B cell (primary cell): ENCODE measurements around the gene HDX. TPM values are rescaled to one million over a fixed set of nuclear protein-coding genes. Genes with fewer than 3 reads are reported as not detected.

Experiments
- ATAC-seq: fragments of 200-7000 bp; cut with Tn5 transposase; one replicate; pipeline ENCODE4 v1.10.0; 2021; ENCODE audit warnings: low read depth, mild to moderate bottlenecking, moderate number of reproducible peaks, moderate library complexity
- CTCF ChIA-PET: fragments of 350-600 bp; sonication (Branson Sonifier 250); formaldehyde crosslinking; loops from one replicate; lab custom pipeline; 2021; ENCODE audit warnings: antibody characterized with exemption, inconsistent platforms; lab: Charles Lee
- POLR2A ChIA-PET: fragments of 350-600 bp; sonication (Branson Sonifier 250); formaldehyde crosslinking; loops from one replicate; lab custom pipeline; 2021; ENCODE audit warnings: antibody characterized with exemption; lab: Charles Lee
- DNase-seq: peaks from one replicate; pipeline ENCODE4 v3.0.0; 2013
- H2AFZ ChIP-seq: 2 replicates; pipeline ENCODE4 v1.6.1; 2012; ENCODE audit warnings: mild to moderate bottlenecking, low read depth, low read length; ENCODE audit not compliant: insufficient read depth, poor library complexity, severe bottlenecking
- H3K27ac ChIP-seq, 2 donors: 1 replicate in 1 of 2; 2 replicates in 1 of 2; pipeline ENCODE4 v1.5.1; 2012 to 2013; ENCODE audit warnings: low read length in 2 of 2, mild to moderate bottlenecking in 2 of 2, moderate library complexity in 1 of 2
- H3K27me3 ChIP-seq, 4 experiments: fragments of 200-600 bp in 1 of 4; sonication (generic) in 1 of 4; replicated peaks in 1 of 4; 1 replicate in 2 of 4; 2 replicates in 2 of 4; pipeline versions ENCODE4 v1.6.1 to v1.7.0; 2013 to 2016; ENCODE audit warnings: low read length in 3 of 4, mild to moderate bottlenecking in 2 of 4, mixed read lengths in 1 of 4, moderate library complexity in 1 of 4; ENCODE audit not compliant: insufficient read depth in 4 of 4, control insufficient read depth in 3 of 4; ENCODE audit errors: control extremely low read depth in 1 of 4
- H3K36me3 ChIP-seq, 2 experiments: replicated peaks in 1 of 2; 1 replicate in 1 of 2; 2 replicates in 1 of 2; pipeline versions ENCODE4 v1.6.1 to v1.7.1; 2013; ENCODE audit warnings: low read length in 1 of 2; ENCODE audit not compliant: insufficient read depth in 2 of 2, control insufficient read depth in 1 of 2; ENCODE audit errors: control extremely low read depth in 1 of 2, extremely low read depth in 1 of 2
- H3K4me1 ChIP-seq, 2 donors: fragments of 200-600 bp in 1 of 2; sonication (generic) in 1 of 2; 1 replicate in 1 of 2; 2 replicates in 1 of 2; pipeline versions ENCODE4 v1.5.1 to v1.6.1; 2013 to 2017; ENCODE audit warnings: low read length in 2 of 2; ENCODE audit not compliant: control insufficient read depth in 2 of 2, insufficient read depth in 2 of 2
- H3K4me2 ChIP-seq: replicated peaks from 2 replicates; pipeline ENCODE3; 2012; ENCODE audit warnings: mild to moderate bottlenecking, low read depth, low read length; ENCODE audit not compliant: poor library complexity, severe bottlenecking
- H3K4me3 ChIP-seq, 5 experiments: fragments of 200-600 bp in 1 of 5; sonication (generic) in 1 of 5; 1 replicate in 3 of 5; 2 replicates in 2 of 5; pipeline versions ENCODE4 v1.5.1 to v1.7.0; 2011 to 2016; ENCODE audit warnings: low read length in 4 of 5, mild to moderate bottlenecking in 4 of 5, low read depth in 2 of 5, control low read depth in 1 of 5, moderate library complexity in 1 of 5; ENCODE audit not compliant: insufficient read depth in 1 of 5; ENCODE audit errors: control extremely low read depth in 1 of 5, extremely low read depth in 1 of 5
- H3K79me2 ChIP-seq: fragments of 200-600 bp; sonication (generic); one replicate; pipeline ENCODE4 v1.6.0; 2016; ENCODE audit warnings: low read length; ENCODE audit not compliant: control insufficient read depth, insufficient read depth
- H3K9ac ChIP-seq: fragments of 200-600 bp; sonication (generic); 2 replicates; pipeline ENCODE4 v1.6.1; 2017; ENCODE audit warnings: mild to moderate bottlenecking, low read length, moderate library complexity
- H3K9me3 ChIP-seq, 3 donors: one replicate each; pipeline versions ENCODE4 v1.6.1 to v1.7.1; 2013; ENCODE audit warnings: low read length in 2 of 3; ENCODE audit not compliant: control insufficient read depth in 2 of 3, insufficient read depth in 1 of 3; ENCODE audit errors: control extremely low read depth in 1 of 3
- H4K20me1 ChIP-seq: 2 replicates; pipeline ENCODE4 v1.6.0; 2012; ENCODE audit warnings: mild to moderate bottlenecking, low read length; ENCODE audit not compliant: insufficient read depth, control insufficient read depth, poor library complexity, severe bottlenecking
- H3K27ac Mint-ChIP-seq: one replicate; pipeline ENCODE4 v1.8.0; 2021; ENCODE audit warnings: mixed read lengths
- H3K27me3 Mint-ChIP-seq: one replicate; pipeline ENCODE4 v1.8.0; 2021; ENCODE audit warnings: mixed read lengths
- H3K4me1 Mint-ChIP-seq: one replicate; pipeline ENCODE4 v1.8.0; 2021; ENCODE audit warnings: mixed read lengths
- H3K4me3 Mint-ChIP-seq: one replicate; pipeline ENCODE4 v1.8.0; 2021; ENCODE audit warnings: mixed read lengths
- H3K9me3 Mint-ChIP-seq: one replicate; pipeline ENCODE4 v1.8.0; 2022; ENCODE audit warnings: mixed read lengths; ENCODE audit not compliant: insufficient read depth
- CTCF ChIP-seq: fragments of 200-600 bp; IDR thresholded peaks from one replicate; pipeline ENCODE4 v1.8.0; 2022; ENCODE audit warnings: antibody characterized with exemption, mild to moderate bottlenecking
- EZH2 ChIP-seq: IDR thresholded peaks from 2 replicates; pipeline ENCODE4 v1.6.1; 2012; ENCODE audit warnings: borderline replicate concordance, low read depth, mild to moderate bottlenecking, moderate library complexity, low read length; ENCODE audit not compliant: insufficient read depth, poor library complexity, severe bottlenecking
- WGBS: methylation state at CpG from one replicate; pipeline ENCODE4 v1.1.5; 2013; ENCODE audit warnings: missing lambda C conversion rate; ENCODE audit not compliant: insufficient coverage; 5-methylcytosine and 5-hydroxymethylcytosine counted together
- intact Hi-C: fragments of 100-400 bp; cut with micrococcal nuclease; formaldehyde crosslinking; loops from one replicate; pipeline ENCODE4 v1.10.0; 2022
- polyA plus RNA-seq: library from polyadenylated mRNA; depleted of rRNA; stranded (reverse); fragments of >200 nt; gene quantifications from 2 replicates; pipeline ENCODE4 v1.2.3, GENCODE V29; 2012
- total RNA-seq, 2 donors: library from RNA; stranded (reverse); fragments of 120-200 nt in 1 of 2; gene quantifications; 1 replicate in 1 of 2; 2 replicates in 1 of 2; pipeline versions ENCODE4 v1.2.3 to v1.2.4, GENCODE V29; 2013 to 2022

HDX gene
- total and polyA plus RNA-seq, 2 donors (not counting 1 experiment from before 2014, with no cell fraction given): 1.00 to 3.2 TPM

- no peak overlapping the region for H3K4me3 ChIP-seq
- ChIA-PET CTCF (no interaction called here), POLR2A (no interaction called here)
- H3K4me1 ChIP-seq: no peaks in the 10 kb centered on the region
- no peak for ATAC-seq
- H4K20me1 ChIP-seq: no peaks in the 10 kb centered on the region
- Mint-ChIP-seq H3K4me3 (no peak overlapping the region), H3K27me3 (no peaks in the 10 kb centered on the region), H3K27ac (no peak overlapping the region), H3K4me1 (no peaks in the 10 kb centered on the region), H3K9me3 (peaks cover 3% of the 10 kb centered on the region)
- H3K27me3 ChIP-seq: no peaks in the 10 kb centered on the region
- no peaks in the 10 kb centered on the region for H3K36me3 ChIP-seq
- no peak overlapping the region for H3K9ac ChIP-seq
- H3K79me2 ChIP-seq: no peaks in the 10 kb centered on the region
- DNase-seq: no peak
- no peak overlapping the region for H2AFZ ChIP-seq
- H3K4me2 ChIP-seq: no peak overlapping the region
- TF ChIP-seq CTCF (no peak), EZH2 (no peak)
- intact Hi-C loops: no loop called here
- no peak overlapping the region for H3K27ac ChIP-seq
- no CpG with 5 or more reads among the region's 1 CpG for WGBS
- no peaks in the 10 kb centered on the region for H3K9me3 ChIP-seq
These were observed 61.1 kb downstream of the HDX start for GRCh38 chrX:84441143-84441542.

- Histone ChIP-seq H3K27me3 (no peaks in the 10 kb centered on the region), H3K4me3 (no peak overlapping the region), H3K9ac (no peak overlapping the region), H3K27ac (no peak overlapping the region), H2AFZ (no peak overlapping the region), H4K20me1 (no peaks in the 10 kb centered on the region), H3K36me3 (no peaks in the 10 kb centered on the region), H3K4me2 (no peak overlapping the region), H3K79me2 (no peaks in the 10 kb centered on the region), H3K9me3 (peaks cover 0 to 3% (median 0%) of the 10 kb centered on the region in 3 donors), H3K4me1 (no peaks in the 10 kb centered on the region)
- Mint-ChIP-seq H3K27me3 (no peaks in the 10 kb centered on the region), H3K4me1 (no peaks in the 10 kb centered on the region), H3K9me3 (no peaks in the 10 kb centered on the region), H3K27ac (no peak overlapping the region), H3K4me3 (no peak overlapping the region)
- ATAC-seq (no peak), DNase-seq (no peak)
- ChIA-PET POLR2A (no interaction called here), CTCF (no interaction called here)
- intact Hi-C loops: no loop called here
- TF ChIP-seq CTCF (no peak), EZH2 (no peak)
These were observed 87.1 kb downstream of the HDX start for GRCh38 chrX:84415140-84415539.
